ENCODE results near the gene LIPC.

LIPC gene

DNA sequence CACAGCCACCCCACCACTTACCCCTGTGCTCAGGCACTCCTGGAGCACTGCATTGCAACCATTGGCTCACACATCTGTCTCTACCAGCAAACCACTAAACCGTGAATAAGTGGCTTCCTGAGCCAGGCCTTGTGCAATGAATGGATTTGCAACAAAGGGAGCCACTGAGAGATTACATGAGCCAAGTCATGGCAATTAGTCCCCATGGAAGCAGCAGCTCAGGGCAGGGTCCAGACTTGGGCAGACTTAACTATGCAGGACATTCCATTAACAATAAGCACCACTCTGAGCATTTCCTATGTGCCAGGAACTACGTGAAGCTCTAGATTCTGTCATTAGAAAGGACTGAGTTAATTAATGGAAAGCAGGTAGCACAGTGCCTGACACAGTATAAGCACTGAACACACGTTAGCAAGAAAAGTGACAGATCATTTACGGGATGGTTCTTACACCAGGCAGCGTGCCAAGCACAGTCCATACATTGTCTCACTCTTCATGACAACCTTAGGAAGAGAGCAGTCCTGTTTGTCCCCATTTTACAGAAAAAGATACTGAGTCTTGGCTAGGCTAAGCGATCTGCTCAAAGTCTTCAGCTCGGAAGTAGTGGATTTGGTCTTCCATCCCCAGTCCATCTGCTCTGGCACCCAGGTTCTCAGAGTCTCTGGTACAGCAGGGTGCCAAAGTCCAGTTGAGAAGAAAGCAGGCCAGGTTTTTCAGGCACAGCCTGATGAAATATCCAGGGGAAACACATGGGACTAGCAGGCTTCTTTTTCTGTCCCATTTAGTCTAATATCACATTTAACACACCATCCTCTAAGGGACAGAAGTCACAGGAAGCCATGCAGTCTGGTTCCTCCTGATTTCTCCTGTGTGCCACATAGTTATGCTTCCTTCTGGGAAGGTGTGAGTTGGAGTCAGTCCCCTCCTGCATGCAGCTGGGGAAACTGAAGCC, 44.1 kb downstream of the LIPC start:
- Histone ChIP-seq H4K20me1 (no peaks in the 10 kb centered on the region), H3K4me2 (peak overlapping the region; percentile 89), H3K4me3 (peak overlapping the region; percentile 52), H3K9me3 (0 out of 2 replicates have a peak, but pooled peaks cover 3% of the 10 kb centered on the region), H3K36me3 (no peaks in the 10 kb centered on the region), H3K27me3 (no peaks in the 10 kb centered on the region), H3K27ac (peak overlapping the region; percentile 93), H3K9ac (peak overlapping the region; percentile 82), H3K4me1 (peaks cover 98% of the 10 kb centered on the region)
- peak; percentile 94 for TF ChIP-seq Cebpa-rat (IDR thresholded peaks at IDR 0.05)

DNA sequence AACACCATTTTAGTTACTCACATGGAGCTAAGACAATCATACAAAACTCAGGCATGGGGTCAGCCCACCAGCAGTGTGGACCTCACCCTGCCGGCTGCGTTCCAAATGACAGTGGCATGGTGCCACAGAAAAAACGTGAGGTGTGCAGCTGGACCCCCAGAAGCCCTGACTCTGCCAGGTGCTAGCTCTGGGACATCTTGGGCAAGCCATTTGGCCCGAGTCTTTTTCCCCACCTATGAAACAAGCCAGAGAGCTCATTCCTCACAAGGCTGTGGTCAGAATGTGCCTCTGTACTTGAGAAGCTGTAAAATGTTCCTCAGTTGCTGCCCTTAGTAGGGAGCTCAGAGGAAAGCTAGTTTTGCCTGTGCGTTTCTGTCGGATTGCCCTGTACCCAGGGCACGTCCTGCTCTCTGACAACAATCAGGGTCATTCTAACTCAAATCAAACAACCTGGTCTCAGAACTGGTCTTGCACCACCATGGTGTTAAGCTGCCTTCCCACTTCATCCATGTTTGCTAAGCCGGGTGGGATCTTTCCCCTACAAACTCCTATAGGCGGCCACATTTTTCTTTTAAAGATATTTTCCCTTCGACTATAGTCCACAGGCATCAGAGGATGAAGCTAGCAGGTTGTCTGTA, 44.9 kb downstream of the LIPC start:
- no peak for TF ChIP-seq Cebpa-rat (IDR thresholded peaks at IDR 0.05)
- Histone ChIP-seq H3K4me3 (peak overlapping the region; percentile 51), H4K20me1 (no peaks in the 10 kb centered on the region), H3K27me3 (no peaks in the 10 kb centered on the region), H3K27ac (peak overlapping the region; percentile 93), H3K36me3 (no peaks in the 10 kb centered on the region), H3K9ac (peak overlapping the region; percentile 82), H3K4me2 (peak overlapping the region; percentile 89), H3K4me1 (peaks cover 98% of the 10 kb centered on the region), H3K9me3 (0 out of 2 replicates have a peak, but pooled peaks cover 3% of the 10 kb centered on the region)

GRCh38 chr15:58477170-58477569, 45.4 kb downstream of the LIPC start:
- H4K20me1 ChIP-seq, result no peaks in the 10 kb centered on the region
- H3K9ac ChIP-seq, result peak overlapping the region; percentile 82
- no peaks in the 10 kb centered on the region for H3K36me3 ChIP-seq
- H3K4me1 ChIP-seq, result peaks cover 98% of the 10 kb centered on the region
- H3K4me3 ChIP-seq, result peak overlapping the region; percentile 51
- TF ChIP-seq Cebpa-rat (IDR thresholded peaks at IDR 0.05), result no peak
- peak overlapping the region; percentile 89 for H3K4me2 ChIP-seq
- peak overlapping the region; percentile 93 for H3K27ac ChIP-seq
- H3K27me3 ChIP-seq, result no peaks in the 10 kb centered on the region
- H3K9me3 ChIP-seq, result 0 out of 2 replicates have a peak, but pooled peaks cover 3% of the 10 kb centered on the region

GRCh38 chr15:58478035-58478434, 46.2 kb downstream of the LIPC start:
- Histone ChIP-seq H3K9ac (peak overlapping the region; percentile 82; the same call in 1 of the 2 replicates), H3K4me3 (no peak overlapping the region), H3K27me3 (no peaks in the 10 kb centered on the region), H4K20me1 (no peaks in the 10 kb centered on the region), H3K27ac (peak overlapping the region; percentile 93), H3K4me1 (peaks cover 98% of the 10 kb centered on the region), H3K9me3 (0 out of 2 replicates have a peak, but pooled peaks cover 3% of the 10 kb centered on the region), H3K4me2 (peak overlapping the region; percentile 89), H3K36me3 (no peaks in the 10 kb centered on the region)
- no peak for TF ChIP-seq Cebpa-rat (IDR thresholded peaks at IDR 0.05)

DNA sequence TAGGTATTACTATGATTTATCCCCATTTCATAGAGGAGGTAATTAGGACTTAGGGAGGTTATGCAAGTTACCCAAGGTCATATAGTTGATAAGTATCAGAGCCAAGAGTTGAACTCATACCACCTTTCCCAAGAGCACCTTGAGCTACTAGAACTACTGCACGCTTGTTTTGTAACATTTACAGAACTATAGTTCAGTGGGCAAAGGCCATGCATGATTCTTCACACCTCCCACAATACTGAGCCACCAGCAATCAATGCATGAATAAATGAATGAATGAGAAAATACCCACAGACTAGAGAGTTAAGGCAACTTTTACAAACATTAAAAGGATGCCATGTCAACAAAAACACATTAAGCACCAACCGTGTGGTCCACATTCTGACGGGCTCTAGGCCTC, 46.8 kb downstream of the LIPC start:
- peaks cover 98% of the 10 kb centered on the region for H3K4me1 ChIP-seq
- H3K27me3 ChIP-seq, result no peaks in the 10 kb centered on the region
- H3K4me2 ChIP-seq, result peak overlapping the region; percentile 89
- no peaks in the 10 kb centered on the region for H3K36me3 ChIP-seq
- H3K9ac ChIP-seq, result no peak overlapping the region
- no peak for TF ChIP-seq Cebpa-rat (IDR thresholded peaks at IDR 0.05)
- H3K4me3 ChIP-seq, result no peak overlapping the region
- H3K27ac ChIP-seq, result peak overlapping the region; percentile 93
- no peaks in the 10 kb centered on the region for H4K20me1 ChIP-seq
- 0 out of 2 replicates have a peak, but pooled peaks cover 3% of the 10 kb centered on the region for H3K9me3 ChIP-seq

- H3K27me3 ChIP-seq, result no peaks in the 10 kb centered on the region
- no peaks in the 10 kb centered on the region for H3K36me3 ChIP-seq
- no peak overlapping the region for H3K4me2 ChIP-seq
- H3K9ac ChIP-seq, result no peak overlapping the region
- 0 out of 2 replicates have a peak, but pooled peaks cover 3% of the 10 kb centered on the region for H3K9me3 ChIP-seq
- no peak overlapping the region for H3K27ac ChIP-seq
- peaks cover 98% of the 10 kb centered on the region for H3K4me1 ChIP-seq
- no peak for TF ChIP-seq Cebpa-rat (IDR thresholded peaks at IDR 0.05)
- H3K4me3 ChIP-seq, result no peak overlapping the region
- H4K20me1 ChIP-seq, result no peaks in the 10 kb centered on the region
These were observed 48.1 kb downstream of the LIPC start for GRCh38 chr15:58479941-58480340.

- Histone ChIP-seq H3K27ac (peak overlapping the region; percentile 84), H3K9me3 (peaks cover 33% of the 10 kb centered on the region), H4K20me1 (no peaks in the 10 kb centered on the region), H3K9ac (peak overlapping the region; percentile 54), H3K36me3 (peaks cover 8% of the 10 kb centered on the region), H3K4me1 (peaks cover 92% of the 10 kb centered on the region), H3K27me3 (no peaks in the 10 kb centered on the region), H3K4me3 (no peak overlapping the region), H3K4me2 (peak overlapping the region; percentile 85)
- no peak for TF ChIP-seq Cebpa-rat (IDR thresholded peaks at IDR 0.05)
These were observed 51.6 kb downstream of the LIPC start for GRCh38 chr15:58483376-58483775.

- TF ChIP-seq Cebpa-rat (IDR thresholded peaks at IDR 0.05), result no peak
- peak overlapping the region; percentile 11; the same call in 1 of the 2 replicates for H3K9ac ChIP-seq
- peak overlapping the region; percentile 84 for H3K27ac ChIP-seq
- no peak overlapping the region for H3K4me3 ChIP-seq
- H3K4me1 ChIP-seq, result peaks cover 82% of the 10 kb centered on the region
- H3K36me3 ChIP-seq, result peaks cover 20% of the 10 kb centered on the region
- no peaks in the 10 kb centered on the region for H3K27me3 ChIP-seq
- H4K20me1 ChIP-seq, result no peaks in the 10 kb centered on the region
- peaks cover 49% of the 10 kb centered on the region for H3K9me3 ChIP-seq
- H3K4me2 ChIP-seq, result peak overlapping the region; percentile 85
These were observed 53.2 kb downstream of the LIPC start for GRCh38 chr15:58484791-58485600.

DNA sequence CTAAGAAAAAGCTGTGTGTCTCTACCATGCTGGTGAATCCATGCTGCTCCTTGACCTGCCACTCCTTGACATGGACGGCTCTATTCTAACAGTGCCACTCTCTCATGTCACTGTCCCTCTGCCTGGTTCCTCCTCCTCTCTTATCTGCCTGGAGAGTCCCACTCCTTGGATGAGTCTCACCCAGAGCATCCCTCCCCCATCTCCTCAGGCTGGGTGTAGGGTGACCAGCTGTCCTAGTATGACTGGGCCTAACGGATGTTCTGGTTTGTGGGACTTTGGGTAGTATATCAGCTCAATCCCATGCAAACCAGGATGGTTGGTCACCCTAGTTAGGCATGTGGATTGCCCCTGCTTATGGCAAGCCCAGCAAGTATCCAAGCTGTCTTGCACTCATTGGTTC, 54.3 kb downstream of the LIPC start:
- Histone ChIP-seq H3K27ac (peak overlapping the region; percentile 84), H3K27me3 (no peaks in the 10 kb centered on the region), H3K4me3 (no peak overlapping the region), H3K36me3 (peaks cover 20% of the 10 kb centered on the region), H4K20me1 (no peaks in the 10 kb centered on the region), H3K9ac (no peak overlapping the region), H3K9me3 (peaks cover 47% of the 10 kb centered on the region), H3K4me2 (peak overlapping the region; percentile 85), H3K4me1 (peaks cover 83% of the 10 kb centered on the region)
- TF ChIP-seq Cebpa-rat (IDR thresholded peaks at IDR 0.05), result no peak
